Measurements from ENCODE around the gene NTF3.

Gene NTF3

DNA sequence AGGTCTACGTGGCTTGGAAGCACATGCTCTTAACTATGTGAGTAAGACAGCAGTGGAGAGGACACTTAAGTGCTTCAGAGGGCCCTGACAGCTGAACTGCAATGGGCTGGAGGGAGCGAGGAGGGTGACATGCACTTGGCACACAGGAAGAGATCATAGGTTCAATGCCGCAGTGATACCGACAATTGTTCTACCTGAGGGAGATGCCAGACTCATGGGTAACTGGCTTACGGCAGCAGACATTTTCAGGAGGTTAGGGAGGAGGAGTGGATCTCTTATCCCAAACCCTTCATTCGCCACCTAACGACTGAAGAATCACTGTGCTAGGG is 68.4 kb downstream of the NTF3 start:
- Histone ChIP-seq H3K9me3 (no peaks in the 10 kb centered on the region), H3K27me3 (peaks cover 24% of the 10 kb centered on the region), H3K36me3 (no peaks in the 10 kb centered on the region), H3K4me3 (ENCODE audit: low read depth, low read length) (no peak overlapping the region), H3K4me1 (no peaks in the 10 kb centered on the region)
- no peak for DNase-seq
- TF ChIP-seq, protein P1, sequence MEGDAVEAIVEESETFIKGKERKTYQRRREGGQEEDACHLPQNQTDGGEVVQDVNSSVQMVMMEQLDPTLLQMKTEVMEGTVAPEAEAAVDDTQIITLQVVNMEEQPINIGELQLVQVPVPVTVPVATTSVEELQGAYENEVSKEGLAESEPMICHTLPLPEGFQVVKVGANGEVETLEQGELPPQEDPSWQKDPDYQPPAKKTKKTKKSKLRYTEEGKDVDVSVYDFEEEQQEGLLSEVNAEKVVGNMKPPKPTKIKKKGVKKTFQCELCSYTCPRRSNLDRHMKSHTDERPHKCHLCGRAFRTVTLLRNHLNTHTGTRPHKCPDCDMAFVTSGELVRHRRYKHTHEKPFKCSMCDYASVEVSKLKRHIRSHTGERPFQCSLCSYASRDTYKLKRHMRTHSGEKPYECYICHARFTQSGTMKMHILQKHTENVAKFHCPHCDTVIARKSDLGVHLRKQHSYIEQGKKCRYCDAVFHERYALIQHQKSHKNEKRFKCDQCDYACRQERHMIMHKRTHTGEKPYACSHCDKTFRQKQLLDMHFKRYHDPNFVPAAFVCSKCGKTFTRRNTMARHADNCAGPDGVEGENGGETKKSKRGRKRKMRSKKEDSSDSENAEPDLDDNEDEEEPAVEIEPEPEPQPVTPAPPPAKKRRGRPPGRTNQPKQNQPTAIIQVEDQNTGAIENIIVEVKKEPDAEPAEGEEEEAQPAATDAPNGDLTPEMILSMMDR (IDR thresholded peaks at IDR 0.05; ENCODE audit: low read depth, low read length) = no peak

DNA sequence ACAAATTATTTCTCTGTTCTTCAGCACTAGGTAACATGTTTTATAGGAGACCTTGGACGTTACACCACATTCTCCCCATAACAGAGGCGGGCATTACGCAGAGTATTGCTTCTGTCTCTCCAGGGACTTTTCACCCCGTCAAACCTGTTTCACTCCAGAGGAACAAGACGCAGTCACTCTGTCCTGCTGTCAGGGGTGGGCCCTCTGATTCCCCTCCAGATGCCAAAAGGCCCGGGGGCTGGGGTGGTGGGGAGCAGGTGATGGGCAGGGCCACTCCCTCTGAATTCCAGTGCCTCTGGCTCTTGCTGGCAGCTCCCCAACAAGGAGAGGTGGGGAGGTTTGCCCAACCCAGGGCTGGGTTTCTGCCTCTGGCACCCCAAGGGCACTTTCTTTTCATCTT is 71.9 kb downstream of the NTF3 start:
- Histone ChIP-seq H3K4me1 (no peaks in the 10 kb centered on the region), H3K36me3 (no peaks in the 10 kb centered on the region), H3K27me3 (peaks cover 27% of the 10 kb centered on the region), H3K9me3 (no peaks in the 10 kb centered on the region), H3K4me3 (ENCODE audit: low read depth, low read length) (no peak overlapping the region)
- TF ChIP-seq, protein P1 (IDR thresholded peaks at IDR 0.05; ENCODE audit: low read depth, low read length) = no peak
- no peak for DNase-seq

- TF ChIP-seq, protein P1 (IDR thresholded peaks at IDR 0.05; ENCODE audit: low read depth, low read length) = no peak
- Histone ChIP-seq H3K4me1 (no peaks in the 10 kb centered on the region), H3K4me3 (ENCODE audit: low read depth, low read length) (no peak overlapping the region), H3K36me3 (no peaks in the 10 kb centered on the region), H3K27me3 (peaks cover 23% of the 10 kb centered on the region), H3K9me3 (no peaks in the 10 kb centered on the region)
- no peak for DNase-seq
Measured at GRCh38 chr12:5505116-5505515, 73.2 kb downstream of the NTF3 start.

GRCh38 chr12:5505751-5506150 is 73.8 kb downstream of the NTF3 start:
- no peaks in the 10 kb centered on the region for H3K36me3 ChIP-seq
- H3K27me3 ChIP-seq = peaks cover 17% of the 10 kb centered on the region
- DNase-seq = no peak
- H3K9me3 ChIP-seq = no peaks in the 10 kb centered on the region
- H3K4me3 ChIP-seq (ENCODE audit: low read depth, low read length) = no peak overlapping the region
- H3K4me1 ChIP-seq = no peaks in the 10 kb centered on the region
- TF ChIP-seq, protein P1 (IDR thresholded peaks at IDR 0.05; ENCODE audit: low read depth, low read length) = no peak

DNA sequence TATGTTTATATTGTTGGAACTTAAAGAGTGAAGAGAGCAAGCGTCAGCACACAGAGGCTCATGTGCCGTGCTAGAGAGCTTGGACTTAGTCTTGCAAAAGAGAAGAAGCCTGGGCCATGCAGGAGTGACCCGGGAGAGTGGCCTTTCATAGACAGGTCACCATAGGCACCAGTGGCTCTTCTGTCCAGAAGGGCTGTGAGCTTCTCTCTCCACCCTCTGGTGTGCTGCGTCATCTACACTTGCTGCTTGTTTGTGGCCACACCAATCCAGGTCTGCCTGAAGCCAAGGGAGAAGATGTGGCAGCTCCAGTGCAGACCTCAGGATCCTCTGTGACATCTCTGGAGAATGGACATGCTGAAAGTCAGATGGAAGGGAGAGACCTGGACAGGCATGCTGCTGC is 74.4 kb downstream of the NTF3 start:
- DNase-seq = no peak
- Histone ChIP-seq H3K4me1 (no peaks in the 10 kb centered on the region), H3K9me3 (no peaks in the 10 kb centered on the region), H3K27me3 (peaks cover 13% of the 10 kb centered on the region; the same call in 1 of the 2 replicates), H3K4me3 (ENCODE audit: low read depth, low read length) (no peak overlapping the region), H3K36me3 (no peaks in the 10 kb centered on the region)
- TF ChIP-seq, protein P1 (IDR thresholded peaks at IDR 0.05; ENCODE audit: low read depth, low read length) = no peak

DNA sequence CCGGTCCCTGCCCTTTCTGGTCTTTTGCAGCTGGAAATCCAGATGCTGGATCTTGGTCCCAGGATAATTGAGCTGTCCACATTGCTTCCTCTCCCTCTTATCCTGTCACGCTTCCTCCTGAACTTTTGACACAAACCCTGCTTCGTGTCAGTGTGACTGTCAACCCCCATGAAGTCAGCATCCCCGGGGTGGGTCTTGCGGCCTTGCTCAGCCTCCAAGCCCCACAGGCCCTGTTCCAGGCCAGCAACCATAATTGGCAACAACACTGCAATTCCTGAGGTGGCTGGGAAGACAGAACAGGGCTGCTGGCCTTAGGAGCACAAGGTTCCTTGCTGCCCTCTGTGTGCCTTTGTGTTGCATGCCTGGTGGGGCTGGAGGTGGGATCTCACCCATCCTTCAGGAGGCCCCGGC is 74.9 kb downstream of the NTF3 start:
- H3K9me3 ChIP-seq = no peaks in the 10 kb centered on the region
- no peaks in the 10 kb centered on the region for H3K36me3 ChIP-seq
- TF ChIP-seq, protein P1 (IDR thresholded peaks at IDR 0.05; ENCODE audit: low read depth, low read length) = no peak
- H3K4me1 ChIP-seq = no peaks in the 10 kb centered on the region
- H3K27me3 ChIP-seq = peaks cover 8% of the 10 kb centered on the region; the same call in 1 of the 2 replicates
- H3K4me3 ChIP-seq (ENCODE audit: low read depth, low read length) = no peak overlapping the region
- DNase-seq = no peak

Data from BE2C (cell line).